Stimulated activated CD8-positive, alpha-beta memory T cell treated with anti-CD3 and anti-CD28 coated beads, Interleukin-4, amount 100 ng/mL, for 4 hours (primary cell): Measurements from ENCODE around the gene FCN2.

Experiments
- DNase-seq, 2 donors: peaks; one replicate each; pipeline ENCODE4 v3.0.0-alpha.2; 2020; ENCODE audit warnings: low read depth in 2 of 2, low spot score in 1 of 2

The FCN2 gene

DNA sequence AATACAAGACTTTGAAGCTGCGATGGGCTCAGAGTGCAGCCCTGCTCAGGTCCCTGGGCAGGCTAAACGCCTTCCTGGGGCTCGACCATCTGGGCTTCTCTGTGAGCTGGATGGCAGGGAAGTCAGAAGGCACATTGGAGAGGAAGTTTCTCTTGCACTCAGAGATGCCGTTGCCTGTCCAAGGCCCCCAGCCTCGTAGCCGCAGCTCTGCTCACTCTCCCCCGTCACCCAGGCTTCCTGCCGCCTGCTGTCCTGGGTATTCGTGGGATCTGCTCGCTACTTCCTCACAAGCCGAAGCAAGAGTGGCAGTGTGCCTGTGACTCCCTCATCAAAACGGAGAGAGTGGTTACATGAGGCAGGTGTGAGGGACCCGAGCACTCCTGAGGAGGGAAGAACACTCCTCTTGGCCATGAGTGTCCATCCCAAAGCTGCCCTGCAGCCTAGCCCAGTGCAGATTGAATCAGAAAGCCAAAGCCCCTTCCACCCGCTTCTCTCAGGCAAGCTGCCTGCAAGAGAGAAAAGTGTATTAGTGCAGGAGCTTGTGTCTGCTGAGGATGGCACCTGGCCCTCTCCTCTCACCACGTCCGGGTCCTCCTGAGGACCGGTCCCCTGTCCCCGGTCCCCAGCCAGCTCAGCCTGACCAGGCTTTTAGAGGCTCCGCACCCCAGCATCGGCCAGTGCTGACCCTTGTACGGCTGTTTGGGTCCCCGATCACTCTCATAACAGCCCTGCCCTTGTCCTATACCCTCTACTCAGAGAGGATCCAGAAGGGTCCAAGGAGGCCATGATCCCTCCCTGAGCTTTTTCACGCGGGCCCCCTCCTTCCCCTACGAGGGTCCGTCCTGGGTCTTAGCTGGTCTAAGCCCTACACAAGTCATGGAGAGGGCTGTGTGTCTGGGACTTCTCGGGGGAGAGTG lies 7.3 kb downstream of the FCN2 start:
- DNase-seq, result no peak

- no peak for DNase-seq
Measured at GRCh38 chr9:134888603-134889190, 8.1 kb downstream of the FCN2 start.

DNA sequence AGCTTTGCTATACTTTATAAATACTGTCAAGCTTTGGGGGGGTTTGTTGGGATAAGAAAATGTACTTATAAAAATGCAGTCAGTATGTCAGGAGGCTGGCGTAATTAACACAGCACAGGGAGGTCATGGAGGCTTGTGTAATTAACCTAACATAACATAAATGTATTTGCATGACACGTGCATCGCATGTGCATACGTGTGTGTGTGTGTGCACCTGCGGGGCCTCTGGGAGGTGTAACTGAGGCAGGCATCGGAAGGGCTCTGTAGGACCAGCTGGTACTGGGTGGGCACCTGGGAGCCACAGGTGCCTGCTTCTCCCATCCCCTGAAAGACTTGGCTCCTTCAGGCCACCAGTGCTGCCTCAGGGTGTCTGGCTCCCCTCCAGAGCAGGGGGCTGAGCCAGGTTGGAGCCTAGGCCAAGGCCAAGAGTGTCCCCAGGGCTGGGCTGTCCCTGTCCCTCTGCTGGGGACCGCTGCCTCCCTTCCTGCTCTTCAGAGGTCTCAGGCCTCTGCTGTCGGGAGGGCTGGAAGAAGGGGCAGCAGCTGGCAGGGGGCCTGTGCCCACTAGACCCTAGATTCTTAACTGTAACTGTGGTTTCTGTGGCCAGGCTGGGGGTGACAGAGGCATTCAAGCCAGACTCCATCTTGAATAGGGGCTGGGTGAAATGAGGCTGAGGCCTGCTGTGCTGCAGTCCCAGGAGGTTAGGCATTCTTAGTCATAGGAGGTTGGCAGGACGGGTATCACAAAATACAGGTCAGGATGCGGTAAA lies 9.0 kb downstream of the FCN2 start:
- DNase-seq, result no peak

- DNase-seq, result no peak
Measured at GRCh38 chr9:134890155-134890495, 9.5 kb downstream of the FCN2 start.

GRCh38 chr9:134891053-134891452 lies 10.4 kb downstream of the FCN2 start:
- no peak for DNase-seq

DNA sequence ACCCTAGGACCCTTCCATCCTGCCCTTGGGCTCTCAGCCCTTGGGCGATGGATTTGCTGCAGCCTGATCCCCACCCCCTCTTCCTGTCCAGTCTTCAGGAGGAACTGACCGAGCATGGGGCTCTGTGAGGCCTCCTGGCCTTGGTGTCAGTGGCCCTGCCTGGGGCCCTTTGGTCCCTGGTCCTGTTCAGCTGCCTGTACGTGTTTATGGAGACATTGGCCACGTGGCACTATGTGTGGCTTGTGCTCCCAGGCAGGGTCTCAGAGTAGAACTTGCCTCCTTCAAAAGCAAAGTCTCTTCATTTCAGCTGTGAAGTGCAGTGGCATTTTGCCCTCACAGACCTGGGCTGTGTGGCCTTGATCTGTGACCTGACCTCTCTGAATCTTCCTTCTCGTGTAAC lies 11.1 kb downstream of the FCN2 start:
- no peak for DNase-seq

DNA sequence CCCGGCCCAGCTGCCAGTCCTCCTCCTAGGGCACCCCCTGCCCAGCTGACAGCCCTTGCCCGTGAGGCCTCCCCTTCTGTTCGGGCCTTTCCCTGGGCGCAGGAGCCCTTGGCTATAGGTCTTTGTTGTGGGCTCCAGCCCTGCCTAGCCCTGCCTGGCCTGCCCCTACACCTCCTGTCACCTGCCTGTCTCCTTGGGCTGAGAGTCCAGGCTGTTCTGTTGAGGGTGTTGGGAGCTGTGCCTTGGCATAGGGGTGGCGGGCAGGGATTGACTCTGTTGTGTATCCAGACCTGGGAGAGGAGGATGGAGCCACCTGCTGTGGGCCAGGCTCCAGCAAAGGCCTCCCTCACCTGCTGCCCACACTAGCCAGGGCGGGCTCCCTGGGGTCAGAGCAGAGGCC lies 11.6 kb downstream of the FCN2 start:
- DNase-seq, result no peak

GRCh38 chr9:134892820-134893420 lies 12.3 kb downstream of the FCN2 start:
- DNase-seq, result no peak

DNA sequence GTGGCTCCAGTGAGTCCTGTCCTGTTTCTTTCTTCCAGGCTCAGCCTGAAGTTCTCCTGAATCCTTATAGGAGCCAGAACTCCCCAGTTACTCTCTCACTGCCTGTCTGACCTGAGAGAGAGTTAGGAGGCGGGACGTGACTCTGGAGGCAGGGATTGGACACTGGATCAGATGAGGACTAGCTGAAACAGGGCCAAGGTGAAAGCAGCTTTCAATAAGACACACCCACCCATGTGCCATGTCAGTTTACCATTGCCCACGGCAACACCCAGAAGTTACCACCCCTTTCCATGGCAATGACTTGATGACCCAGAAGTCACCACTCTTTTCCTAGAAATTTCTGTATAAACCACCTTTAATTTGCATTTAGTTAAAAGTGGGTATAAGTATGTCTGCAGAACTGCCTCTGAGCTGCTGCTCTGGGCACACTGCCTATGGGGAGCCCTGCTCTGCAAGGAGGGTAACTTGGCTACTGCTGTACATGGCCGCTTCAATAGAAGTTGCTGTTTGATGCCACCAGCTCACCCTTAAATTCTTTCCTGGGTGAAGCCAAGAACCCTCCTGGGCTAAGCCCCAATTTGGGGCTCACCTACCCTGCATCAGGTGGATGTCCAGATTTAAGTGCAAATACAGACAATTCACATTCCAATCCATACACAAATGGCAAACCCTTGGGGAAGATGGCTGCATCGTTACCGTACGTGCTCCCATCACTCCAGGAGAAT lies 13.7 kb downstream of the FCN2 start:
- no peak for DNase-seq

DNA sequence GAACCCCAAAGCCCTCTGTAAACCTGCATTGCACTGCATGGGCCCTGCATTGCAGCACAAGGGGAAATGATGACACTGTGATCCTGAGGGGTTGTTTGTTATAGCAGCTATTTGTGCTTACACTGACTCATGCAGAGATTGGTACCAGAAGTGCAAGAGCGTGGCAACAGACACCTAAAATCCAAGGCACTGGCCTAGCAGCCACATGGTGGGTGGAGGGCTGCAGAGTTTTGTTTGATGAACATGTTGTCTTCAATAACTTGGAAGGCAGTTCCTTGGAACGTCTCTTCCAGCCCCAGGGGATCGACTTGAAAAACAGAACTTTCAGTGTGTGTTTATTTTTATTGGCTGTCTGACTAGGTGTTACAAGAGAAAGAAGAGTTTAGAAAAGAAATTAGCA lies 14.5 kb downstream of the FCN2 start:
- no peak for DNase-seq

DNA sequence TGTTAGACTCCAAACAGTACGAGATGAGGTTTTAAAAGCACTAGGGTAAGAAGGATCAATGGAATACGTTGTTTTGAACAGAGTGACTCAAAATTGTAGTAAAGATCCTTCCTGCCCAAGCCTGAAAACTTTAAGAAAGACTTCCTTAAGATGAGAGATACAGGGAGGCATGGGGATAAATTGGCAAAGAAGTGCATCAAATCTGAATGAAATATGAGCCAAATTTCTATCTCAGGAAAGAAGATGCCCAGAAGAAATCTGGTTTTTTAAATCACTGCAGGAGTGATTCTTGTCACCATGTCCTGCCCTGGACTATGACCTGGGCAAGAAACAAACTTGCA lies 14.9 kb downstream of the FCN2 start:
- no peak for DNase-seq

GRCh38 chr9:134895908-134896833 lies 15.6 kb downstream of the FCN2 start:
- no peak for DNase-seq

DNA sequence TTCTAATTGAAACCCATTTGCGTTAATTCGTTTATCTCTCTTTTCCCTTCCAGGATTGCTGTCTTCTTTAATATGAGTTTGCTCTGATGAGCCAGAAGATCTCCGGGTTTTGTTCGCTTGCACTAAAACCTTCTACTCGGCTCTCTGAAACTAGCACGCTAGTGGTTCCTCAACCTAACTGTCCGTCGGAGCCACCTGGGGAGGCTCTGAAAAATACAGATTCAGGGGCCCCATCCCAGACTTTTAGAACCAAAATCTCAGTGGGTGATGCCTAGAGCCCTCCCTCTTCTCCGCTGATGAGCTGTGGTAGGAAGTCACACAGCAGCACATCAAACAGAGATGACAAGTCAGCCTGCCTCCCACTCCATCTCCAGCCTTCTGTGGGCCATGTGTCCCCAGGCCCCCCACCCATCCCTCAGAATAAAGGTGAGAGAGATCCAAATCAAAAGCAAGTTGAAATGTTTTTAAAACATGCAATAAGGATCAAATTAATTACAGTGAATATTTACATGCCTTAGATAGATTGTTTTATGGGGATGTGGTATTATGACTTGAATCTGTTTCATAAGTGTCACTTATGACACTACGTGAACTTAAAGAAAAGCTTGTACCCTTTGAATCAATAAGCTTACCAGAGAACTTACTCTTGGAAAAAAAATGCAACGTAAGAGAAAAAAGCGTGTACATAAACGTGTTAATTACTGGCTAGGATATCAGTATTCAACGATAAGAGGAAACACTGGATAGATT lies 16.4 kb downstream of the FCN2 start:
- no peak for DNase-seq

- DNase-seq, result no peak
Measured at GRCh38 chr9:134897584-134898170, 17.1 kb downstream of the FCN2 start.

DNA sequence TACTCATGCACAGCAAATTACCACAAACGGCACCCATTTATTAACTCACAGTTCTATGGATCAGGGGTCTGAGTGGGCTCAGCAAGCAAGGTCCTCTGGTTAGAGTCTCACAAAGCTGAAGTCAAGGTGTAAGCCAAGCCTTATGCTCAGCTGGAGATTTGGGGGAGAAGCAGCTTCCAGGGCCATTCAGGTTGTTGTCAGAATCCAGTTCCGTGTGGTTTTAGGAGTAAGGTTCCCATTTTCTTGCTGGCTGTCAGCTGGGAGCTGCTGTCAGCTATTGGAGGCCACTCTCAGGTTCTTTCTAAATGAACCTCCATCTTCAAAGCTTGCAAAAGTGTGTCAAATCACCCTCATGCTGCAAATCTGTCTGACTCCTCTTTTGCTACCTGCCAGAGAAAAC lies 17.7 kb downstream of the FCN2 start:
- no peak for DNase-seq

DNA sequence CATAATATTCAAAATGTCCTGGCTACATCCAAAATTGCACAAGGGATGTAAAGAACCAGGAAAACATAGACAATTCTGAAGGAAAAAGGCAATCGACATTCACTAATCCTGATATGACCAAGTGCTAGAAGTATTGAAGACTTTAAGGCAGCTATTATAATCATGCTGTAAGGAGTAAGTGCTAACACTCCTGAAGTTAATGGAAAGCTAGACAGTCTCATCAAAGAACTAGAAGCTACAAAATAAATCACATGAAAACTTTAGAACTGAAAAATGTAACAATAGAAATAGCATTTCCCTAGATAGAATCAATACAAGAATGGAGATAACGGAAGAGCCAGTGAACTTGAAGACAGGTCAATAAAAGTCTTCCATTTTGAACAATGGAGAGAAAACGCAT lies 18.6 kb downstream of the FCN2 start:
- DNase-seq, result no peak

- DNase-seq, result no peak
Measured at GRCh38 chr9:134899818-134900217, 19.2 kb downstream of the FCN2 start.

GRCh38 chr9:134902936-134903335 lies 22.3 kb downstream of the FCN2 start:
- DNase-seq, result no peak
